SKM-1 (cell line): ENCODE results near the gene ANXA1.
"Not testable (repeated sequence)": the region's sequence is repeated elsewhere in the genome, so short reads cannot be mapped to it uniquely, and the experiment has no call there.

ENCODE experiments used
- DNase-seq: peaks from one replicate; lab custom pipeline; 2025; ENCODE audit not compliant: unreplicated experiment; lab: John Stamatoyannopoulos, UW

The ANXA1 gene

DNA sequence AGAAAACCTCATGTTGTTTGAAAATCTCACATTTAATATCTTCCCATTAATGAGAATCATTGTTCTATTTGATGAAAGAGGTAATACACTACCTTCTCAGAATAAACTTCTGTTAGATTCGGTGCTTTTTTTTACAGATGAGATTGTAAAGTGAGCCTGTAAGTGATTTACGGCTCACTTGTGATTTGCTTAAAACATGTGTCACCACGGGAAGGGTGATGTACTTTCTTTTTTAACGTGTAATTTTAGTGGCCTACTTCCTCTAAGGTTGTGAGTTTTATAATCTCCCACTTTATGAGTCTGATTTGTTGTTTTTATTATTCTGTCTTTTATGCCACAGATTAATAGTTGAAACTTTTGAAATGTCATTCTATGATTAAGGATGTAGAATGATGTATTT lies 15.9 kb downstream of the ANXA1 start:
- DNase-seq, result no peak

DNA sequence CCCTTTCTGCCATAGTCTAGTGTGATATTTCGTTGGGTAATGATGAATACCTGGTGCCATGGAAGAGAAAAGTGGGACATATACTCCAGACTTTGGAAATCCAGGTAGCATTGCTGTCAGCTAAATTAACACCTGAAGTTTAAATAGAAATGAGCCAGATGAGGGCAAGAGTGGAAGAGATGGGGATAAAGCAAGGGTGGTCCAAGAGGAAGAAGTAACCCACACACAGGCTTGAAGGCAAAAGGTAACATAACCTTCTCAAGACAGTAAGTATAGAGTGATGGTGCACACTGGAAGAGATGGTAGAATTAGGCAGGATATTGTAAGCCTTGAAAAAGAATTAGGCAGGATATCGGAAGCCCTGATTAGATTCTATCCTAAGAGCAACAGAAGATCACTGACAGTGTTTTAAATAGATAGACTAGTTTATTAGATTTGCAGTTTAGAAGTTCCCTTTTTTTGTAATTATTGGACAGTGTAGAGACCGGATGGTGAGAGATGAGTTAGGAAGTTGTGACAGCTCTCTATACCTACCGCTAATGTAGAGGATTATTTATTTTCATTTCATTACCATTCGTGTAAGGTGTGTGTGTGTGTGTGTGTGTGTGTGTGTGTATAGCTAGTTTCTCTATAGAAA lies 16.8 kb downstream of the ANXA1 start:
- no peak for DNase-seq

DNA sequence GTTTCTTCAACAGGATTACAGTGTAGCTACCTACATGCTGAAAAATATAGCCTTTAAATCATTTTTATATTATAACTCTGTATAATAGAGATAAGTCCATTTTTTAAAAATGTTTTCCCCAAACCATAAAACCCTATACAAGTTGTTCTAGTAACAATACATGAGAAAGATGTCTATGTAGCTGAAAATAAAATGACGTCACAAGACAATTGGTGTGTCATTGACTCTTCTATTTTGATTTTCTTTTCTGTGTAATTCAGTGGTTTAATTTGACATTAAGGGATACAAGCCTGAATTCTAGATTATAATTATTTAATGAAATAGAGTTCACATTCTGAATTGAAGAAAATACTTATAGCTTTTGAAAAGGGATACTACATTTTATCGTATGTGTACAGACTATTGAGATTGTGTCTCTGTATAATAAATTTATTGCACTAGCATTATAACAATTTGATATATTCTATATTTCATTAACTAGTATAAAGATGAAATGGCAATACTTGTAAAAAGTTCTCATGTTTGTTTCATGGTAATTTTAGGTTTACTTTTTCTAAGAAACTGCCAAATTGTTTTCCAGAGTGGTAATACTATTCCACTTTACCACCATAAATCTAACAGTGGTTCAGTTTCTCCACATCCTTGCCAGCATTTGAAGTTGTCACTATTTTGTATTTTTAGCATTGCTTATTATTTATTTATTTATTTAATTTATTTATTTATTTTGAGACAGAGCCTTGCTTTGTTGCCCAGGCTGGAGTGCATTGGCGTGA lies 18.7 kb downstream of the ANXA1 start:
- DNase-seq, result no peak

DNA sequence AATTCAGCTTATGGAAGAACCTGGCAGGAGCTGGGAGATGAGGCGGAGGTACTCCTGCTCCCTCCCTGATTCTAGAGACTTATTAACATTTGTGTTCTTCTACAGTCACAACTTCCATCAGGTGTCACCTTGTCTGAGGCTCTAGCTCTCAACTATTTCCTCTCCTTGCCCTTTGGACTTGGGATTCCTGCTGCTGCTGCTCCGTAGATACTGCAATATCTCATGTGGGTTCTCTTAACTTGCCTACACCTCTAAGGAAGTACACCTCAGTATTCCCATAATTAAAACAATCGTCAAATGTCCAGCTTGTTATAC lies 21.2 kb downstream of the ANXA1 start:
- DNase-seq, result no peak

DNA sequence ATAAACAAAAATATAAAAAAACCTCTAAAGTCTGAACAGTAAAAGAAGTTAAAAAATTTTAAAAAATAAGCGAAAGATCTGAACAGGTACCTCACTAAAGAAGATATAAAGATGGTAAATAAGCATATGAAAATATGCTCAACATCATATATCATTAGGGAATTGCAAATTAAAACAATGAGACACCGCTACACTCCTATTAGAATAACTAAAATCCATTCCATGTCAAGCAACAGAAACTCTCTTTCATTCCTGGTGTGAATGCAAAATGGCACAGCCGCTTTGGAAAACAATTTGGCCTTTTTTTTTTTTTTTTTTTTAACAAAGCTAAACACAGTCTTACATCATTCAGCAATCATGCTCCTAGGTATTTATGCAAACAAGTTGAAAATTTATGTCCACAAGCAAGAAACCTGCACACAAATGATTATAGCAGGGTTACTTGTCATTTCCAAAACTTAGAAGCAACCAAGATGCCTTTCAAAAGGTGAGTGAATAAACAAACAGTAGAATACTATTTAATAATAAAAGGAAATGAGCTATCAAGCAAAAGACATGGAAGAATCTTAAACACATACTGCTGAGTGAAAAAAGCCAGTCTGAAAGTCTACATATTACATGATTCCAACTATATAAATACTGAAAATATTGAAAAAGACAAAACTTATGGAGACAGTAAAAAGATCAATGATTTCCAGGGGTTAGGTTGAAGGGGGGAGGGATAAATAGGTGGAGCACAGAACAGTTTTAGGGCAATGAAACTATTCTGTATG lies 22.1 kb downstream of the ANXA1 start:
- DNase-seq, result no peak

DNA sequence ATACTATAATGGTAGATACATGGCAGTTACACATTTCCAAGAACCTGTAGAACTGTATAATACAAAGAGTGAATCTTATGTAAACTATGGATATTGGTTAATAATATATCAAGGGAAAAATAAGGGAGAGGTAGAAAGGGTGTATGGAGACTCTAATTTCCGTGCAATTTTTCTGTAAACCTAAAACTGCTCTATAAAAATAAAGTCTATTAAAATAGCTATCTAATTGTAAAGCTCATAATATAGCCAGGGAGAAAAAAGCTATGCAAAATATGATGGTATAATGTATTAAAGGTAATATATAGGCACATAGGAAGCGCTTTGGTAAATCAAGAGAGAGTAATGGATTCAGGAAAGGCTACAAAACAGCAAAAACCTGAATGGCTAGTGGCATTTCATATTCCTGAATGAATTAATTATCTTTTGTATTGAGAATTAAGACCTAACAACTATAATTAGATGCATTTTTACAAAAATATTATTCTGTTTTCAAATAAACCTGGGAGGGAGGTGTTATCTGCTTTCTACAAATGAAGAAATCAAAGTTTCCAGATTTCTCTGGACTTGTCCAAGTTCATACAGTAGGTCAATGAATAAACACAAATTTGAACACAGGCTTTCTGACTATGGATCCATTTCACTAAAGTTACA lies 22.8 kb downstream of the ANXA1 start:
- no peak for DNase-seq

DNA sequence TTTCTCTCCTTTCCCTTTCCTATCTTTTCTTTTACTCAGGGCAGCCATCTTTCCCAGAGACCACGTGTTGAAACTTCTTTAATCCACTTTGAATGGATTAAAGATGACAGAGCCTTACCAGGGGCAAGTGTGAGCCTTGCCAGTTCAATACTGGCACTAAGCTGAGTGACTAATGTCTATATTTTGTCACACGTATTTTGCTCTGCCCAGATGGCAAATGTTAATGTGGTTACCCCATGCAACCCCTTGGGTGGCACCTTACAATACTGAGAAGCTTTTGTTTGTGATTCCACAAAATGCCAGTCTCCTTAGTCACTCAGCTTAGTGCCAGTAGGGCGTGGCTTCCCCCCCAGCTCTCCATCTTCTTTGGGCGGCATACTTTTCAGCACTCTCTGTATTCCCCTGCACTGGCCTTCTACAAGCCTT lies 24.8 kb downstream of the ANXA1 start:
- no peak for DNase-seq

DNA sequence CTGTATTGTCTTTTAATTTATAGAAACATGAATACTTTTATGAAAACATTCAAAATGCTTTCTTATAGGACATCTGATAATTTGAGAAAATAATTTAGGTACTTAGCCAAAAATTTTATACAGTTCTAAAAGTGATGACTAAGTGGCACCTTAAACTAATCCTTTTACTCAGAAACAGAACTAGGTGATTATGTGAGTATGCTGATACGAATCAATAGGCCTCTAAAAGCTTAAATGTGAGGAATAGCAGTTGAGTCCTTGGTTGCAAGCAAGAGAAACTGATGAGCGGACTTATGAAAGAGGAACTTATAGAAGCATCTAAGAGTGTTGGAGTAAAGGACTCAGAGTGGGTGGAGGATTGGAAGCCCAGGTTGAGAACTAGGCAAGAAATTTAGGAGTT lies 26.4 kb downstream of the ANXA1 start:
- no peak for DNase-seq

DNA sequence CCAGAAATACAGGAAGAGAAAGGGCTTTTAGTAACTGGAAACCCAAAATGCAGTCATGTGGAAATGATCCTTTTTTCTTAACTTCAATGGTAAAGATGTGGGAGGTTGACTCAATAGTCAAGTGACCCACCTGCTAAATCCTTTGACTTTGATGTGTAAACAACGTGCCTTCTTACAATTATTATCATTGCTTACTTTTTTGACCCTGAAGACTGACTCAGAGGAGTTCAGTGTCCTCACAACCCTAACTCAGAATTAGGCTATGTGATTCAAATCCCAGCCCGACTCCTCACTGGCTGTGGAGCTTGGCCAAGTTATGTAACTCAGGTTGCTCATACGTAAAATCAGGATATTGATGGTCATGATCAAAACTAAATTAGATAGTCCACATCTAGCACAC lies 27.9 kb downstream of the ANXA1 start:
- no peak for DNase-seq

DNA sequence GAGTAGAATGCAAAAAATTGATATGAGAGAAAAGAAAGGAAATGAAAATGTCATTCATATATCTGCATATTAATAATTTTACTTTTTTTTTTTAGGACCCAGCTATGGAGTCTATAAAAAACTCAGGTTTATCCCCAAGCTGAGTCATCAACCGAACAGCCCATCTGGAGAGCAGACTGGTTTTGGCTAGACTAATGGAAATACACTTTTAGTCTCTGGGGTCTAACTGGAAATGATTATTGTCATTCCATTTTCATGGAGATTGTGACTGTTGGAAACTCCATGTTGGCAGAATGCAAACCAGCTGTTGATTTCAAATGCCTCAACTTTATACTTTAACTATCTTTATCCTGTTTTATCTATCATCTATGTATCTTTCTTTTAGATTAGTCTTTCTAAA lies 28.7 kb downstream of the ANXA1 start:
- no peak for DNase-seq

DNA sequence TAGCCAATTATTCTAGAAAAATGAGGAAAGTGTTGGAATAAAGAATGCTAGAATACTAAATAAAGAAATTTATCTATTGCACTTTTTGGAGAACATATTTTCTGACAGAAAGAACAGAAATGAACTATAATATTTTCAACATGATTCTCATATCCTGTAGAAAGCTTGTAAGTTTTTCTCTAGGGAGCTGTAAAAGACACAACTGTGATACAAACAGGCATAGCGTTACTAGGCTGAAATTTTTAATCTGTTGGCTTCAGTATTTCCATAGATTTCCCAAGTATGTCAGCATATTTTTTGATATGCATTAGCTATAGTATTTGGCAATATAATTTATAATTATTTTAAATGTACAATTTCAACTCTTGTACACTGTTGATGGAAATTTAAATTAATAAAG lies 31.3 kb downstream of the ANXA1 start:
- DNase-seq, result no peak

DNA sequence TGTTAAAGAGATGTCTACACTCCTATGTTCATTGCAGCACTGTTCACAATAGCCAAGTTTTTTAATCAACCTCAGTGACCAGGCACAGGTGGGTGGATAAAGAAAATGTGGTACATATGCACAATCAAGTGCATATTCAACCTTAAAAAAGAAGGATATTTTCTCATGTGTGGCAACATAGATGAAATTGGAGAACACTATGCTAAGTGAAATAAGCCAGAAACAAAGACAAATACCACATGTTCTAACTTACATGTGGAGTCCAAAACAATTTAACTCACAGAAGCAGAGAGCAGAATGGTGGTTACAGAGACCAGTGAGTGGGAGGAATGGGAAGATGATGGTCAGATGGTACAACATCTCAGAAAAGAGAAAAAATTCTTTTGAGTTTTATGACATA lies 31.8 kb downstream of the ANXA1 start:
- no peak for DNase-seq

DNA sequence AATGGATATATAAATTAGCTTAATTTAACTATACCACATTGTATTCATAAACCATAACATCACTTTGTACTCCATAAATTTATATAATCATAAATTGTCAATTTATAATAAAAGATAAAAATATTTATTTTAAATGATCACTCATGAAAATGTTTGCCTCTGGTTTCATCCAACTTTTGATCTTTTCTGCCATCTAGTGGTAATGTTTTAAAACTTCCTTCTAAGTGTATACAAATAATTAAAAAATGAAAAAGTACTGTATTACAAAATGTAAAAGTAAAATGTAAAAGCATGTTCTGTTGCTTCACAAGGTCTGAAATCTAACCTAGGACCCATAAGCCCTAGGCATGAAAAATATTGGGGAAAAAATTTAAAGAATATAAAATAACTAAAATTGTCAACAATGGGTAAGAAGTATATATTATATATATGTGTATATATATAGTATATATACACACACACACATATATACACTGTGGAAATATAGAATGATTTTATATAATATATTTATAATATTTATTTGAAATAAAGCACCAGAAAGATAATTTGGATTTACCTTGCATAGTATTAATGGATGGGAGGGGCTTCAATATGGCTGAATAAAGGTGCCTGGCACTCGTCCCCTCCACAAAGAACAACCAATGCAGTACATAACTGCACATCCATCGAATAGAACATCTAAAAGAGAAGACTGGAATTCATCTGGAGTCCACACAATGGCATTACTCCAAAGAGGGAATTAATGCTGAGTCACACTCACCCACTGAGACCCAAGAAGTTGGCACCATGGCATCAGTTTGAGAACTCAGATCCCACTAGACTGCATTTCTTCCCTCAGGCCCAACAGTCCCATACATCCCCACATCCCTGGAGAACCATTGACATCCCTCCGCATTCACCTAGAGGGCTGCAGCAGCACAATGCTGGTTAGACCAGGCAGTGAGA lies 32.5 kb downstream of the ANXA1 start:
- DNase-seq, result peak; percentile 10

DNA sequence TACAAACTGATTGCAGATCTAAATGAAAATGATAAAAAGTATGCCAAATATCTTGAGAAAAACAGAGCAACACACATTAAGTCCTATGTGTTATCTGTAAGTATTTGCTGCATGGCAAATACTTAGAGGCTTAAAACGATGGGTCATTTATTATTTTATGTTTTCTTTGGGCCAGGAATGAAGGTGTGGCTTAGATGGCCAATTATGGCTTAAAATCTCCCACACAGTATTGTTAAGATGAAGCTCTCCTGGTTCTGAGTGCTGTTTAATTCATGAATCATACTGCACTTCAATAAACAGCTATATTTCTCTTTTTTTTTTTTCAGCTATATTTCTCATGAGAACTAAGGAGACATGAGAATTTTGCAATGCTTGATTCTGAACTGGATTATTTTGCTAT lies 39.4 kb downstream of the ANXA1 start:
- not testable (repeated sequence) for DNase-seq

DNA sequence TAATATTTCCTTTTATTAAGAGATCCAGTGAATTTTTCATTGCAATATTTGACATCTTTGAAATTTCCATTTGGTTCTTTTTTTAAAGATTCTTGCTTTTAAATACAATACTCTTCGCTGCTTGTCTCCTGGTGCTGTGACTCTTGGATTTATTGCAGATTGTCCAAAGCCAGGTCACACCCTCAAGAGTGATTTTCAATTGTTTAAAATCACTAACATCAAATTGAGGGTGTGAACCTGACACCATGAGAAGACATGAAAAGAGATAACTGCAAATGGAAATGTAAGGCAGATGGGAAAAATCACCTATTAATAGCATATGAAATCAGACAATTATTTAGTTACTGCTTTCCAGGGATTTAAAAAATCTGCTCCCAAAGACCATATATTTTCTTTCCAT lies 42.6 kb downstream of the ANXA1 start:
- DNase-seq, result no peak

DNA sequence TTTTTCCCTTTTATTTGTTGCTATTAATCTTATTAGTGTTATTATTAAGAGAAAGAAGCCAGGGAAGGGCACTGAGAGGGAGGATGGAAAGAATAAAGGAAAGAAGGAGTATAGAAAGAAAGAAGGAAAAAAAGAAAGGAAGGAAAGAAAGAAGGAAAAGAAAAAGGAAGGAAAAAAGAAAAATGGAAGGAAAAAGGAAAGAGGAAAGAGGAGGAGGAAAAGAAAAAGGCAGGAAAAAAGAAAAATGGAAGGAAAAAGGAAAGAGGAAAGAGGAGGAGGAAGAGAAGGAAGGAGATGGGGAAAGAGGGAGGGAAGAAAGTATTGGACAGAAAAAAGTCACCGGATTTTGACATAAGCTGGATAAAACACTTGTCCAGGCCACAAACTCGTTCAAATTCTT lies 47.8 kb downstream of the ANXA1 start:
- no peak for DNase-seq

DNA sequence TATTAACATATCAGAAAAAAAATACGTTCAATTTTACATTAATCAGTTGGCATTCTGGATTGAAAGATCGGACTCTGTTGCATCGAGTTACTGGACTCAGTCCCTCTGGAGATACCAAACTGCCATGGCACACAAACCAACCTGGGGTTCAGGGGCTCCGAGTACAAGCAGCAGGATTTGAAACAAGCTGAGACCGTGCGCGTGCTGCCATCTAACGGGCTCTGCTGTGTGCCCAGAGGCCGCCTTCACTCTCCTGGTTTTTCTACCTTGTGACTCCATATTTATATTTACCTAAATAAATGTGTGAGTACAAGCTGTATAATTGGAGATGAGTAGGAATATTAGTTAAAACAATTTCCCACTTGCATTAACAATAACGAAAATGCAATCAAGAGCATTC lies 48.2 kb downstream of the ANXA1 start:
- no peak for DNase-seq

DNA sequence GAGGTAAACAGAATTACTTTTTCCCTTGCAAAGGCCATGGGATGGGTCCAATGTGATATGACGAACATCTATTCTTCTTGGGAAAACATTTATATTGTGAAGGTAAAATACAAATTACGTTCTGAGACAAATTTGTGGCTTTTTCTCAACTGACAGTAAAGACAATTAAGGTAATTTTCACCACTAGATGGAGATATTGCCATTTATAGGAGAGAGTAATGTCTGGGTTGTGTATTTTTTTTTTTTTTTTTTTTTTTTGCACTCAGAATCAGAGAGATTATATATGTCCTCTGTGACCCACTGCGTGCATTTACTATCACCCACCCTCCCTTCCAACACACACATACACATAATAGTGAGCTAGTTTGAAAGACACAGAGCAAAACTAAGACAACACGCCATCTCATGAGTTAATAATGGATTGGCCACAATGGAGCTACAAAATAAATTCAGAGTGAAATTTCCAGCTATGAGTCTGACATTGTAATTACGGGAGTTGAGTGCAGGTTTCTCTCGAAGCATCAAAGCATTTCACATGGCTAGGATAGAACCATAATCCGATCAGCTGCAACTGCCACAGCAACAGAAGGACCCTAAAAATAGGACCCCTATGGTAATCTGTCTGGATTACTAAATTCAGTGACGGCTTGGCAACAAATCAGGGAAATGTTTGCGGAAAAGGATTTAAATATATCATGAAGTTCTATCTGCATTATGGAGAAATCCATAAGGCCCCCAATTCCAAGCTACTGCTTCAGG lies 49.2 kb downstream of the ANXA1 start:
- DNase-seq, result peak; percentile 8

DNA sequence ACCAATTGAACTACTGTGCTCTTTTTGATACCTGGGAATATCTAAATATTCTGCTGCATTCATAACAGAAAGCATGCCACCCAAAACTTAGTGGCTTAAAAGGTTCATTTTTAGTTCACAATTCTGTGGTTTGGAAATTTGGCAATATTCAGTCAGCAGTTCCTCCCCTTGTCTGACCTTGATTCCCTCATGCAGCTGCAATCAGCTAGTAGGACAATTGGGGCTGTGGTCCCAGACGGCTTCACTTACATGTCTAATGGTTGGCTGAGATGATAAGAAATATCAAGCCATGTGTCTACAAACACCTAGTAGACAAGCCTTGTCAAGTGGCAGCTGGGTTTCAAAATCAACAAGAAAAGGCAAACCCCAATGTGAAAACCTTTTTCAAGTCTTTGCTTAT lies 51.3 kb downstream of the ANXA1 start:
- peak; percentile 7 for DNase-seq

DNA sequence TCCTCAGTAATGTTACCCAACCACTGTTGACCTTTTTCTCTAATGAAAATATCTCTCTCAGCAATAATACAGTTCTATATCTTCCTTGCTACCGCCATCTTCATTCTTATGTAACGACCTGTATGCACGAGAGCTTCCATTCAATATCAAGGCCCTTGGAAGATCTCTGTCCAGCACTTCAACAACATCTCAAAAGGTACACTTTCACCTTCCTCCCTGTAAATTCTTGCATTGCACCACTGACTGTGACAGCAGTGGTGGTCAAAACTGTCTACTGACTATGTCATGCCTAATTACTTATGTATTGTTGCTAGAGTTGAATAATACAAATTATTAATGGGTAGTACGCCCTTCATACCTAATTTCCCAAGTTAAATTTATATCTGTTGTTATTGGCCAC lies 53.3 kb downstream of the ANXA1 start:
- DNase-seq, result no peak
